Measurements from ENCODE around the gene BARX1.
"Not testable (repeated sequence)": the region's sequence is repeated elsewhere in the genome, so short reads cannot be mapped to it uniquely, and the experiment has no call there.

Gene BARX1

DNA sequence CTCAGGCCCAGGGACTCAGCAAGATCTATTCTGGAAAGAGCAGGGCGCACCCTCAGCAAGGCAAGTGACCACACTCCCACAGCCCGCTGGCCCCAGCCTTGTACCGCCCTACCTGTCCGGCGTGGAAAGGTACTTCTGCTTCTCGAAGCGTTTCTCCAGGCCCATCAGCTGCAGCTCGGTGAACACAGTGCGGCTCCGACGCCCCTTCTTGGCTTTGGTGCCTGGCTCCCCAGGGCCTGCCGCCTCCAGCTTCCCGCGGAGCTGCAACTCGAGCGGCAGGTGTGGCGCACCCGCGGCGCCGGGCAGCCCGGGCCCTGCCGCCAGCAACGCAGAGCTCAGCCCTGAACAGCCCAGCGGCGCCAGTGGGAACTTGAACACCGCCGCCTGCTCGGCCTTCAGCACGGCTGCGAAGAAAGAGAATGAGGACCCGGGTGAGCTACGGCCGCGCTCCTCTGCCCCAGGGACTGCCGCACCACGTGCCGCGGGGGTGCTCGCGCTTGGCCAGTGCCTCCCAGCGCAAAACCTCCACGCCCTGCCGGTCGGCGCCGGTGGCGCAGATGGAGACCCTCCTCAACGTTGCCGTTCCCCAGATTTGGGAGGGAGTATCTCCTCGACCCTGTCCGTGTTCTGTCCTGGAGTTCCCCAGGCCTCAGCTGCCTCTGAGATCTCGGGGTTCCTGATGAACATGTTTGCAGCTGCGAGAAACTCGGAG lies 2.2 kb downstream of the BARX1 start:
- DNase-seq (ENCODE audit: insufficient read length, low spot score) (no peak), FAIRE-seq (no peak)

GRCh38 chr9:93952119-93952783 lies 2.9 kb downstream of the BARX1 start:
- FAIRE-seq (no peak), DNase-seq (ENCODE audit: insufficient read length, low spot score) (no peak)

GRCh38 chr9:93951655-93952118 lies 3.5 kb downstream of the BARX1 start:
- DNase-seq (ENCODE audit: insufficient read length, low spot score) (no peak), FAIRE-seq (no peak)

DNA sequence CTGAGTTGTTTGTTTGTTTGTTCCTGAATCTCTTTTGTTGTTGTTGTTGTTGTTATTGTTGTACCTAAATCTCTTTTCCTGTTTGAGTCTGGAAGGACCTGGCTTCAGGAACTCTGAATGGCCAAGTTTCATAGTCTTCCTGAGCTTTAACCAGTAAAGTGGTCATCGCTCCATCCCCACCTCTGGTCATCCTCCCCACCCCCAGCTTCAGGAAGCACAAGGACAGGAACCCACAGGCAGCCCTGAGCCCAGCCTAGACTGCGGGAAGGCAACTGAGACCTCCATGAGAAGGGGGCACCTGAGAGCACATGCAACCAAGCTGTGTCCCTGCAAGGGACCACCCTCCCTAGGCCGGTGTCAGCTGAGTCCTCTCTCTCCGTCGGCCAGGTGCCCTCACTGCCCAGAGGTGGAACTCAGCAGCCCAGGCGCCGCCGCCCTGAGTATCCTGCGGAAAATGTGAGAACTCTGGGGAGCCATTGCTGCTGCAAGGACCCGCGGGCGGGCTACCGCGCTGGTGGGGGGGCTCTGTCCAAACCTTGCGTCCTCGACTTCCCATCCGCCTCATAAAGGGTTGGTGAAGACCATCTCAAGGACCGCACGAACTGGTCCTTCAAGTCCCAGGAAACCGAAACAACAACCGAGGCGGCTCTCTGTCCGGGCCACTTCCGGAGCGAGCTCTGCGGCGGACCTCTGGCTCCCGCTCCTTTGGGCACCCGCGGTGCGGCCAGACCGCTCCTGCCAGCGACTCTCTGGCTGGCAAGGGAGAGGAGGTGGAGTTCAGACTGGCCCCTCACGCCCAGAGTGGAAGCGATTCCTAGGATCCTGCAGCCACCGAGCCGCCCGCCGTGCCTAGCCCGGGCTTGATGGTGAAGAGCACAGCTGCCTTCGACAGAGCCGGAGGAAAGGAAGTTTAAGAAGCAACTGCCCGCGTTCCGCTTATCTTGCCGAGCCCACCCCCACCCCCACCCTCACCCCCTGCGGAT lies 4.2 kb downstream of the BARX1 start:
- FAIRE-seq, result no peak
- DNase-seq (ENCODE audit: insufficient read length, low spot score), result no peak

- FAIRE-seq, result no peak
- DNase-seq (ENCODE audit: insufficient read length, low spot score), result peak; percentile 63
Measured at GRCh38 chr9:93949694-93950449, 5.3 kb downstream of the BARX1 start.

- FAIRE-seq (no peak), DNase-seq (ENCODE audit: insufficient read length, low spot score) (no peak)
Measured at GRCh38 chr9:93949073-93949693, 6.0 kb downstream of the BARX1 start.

DNA sequence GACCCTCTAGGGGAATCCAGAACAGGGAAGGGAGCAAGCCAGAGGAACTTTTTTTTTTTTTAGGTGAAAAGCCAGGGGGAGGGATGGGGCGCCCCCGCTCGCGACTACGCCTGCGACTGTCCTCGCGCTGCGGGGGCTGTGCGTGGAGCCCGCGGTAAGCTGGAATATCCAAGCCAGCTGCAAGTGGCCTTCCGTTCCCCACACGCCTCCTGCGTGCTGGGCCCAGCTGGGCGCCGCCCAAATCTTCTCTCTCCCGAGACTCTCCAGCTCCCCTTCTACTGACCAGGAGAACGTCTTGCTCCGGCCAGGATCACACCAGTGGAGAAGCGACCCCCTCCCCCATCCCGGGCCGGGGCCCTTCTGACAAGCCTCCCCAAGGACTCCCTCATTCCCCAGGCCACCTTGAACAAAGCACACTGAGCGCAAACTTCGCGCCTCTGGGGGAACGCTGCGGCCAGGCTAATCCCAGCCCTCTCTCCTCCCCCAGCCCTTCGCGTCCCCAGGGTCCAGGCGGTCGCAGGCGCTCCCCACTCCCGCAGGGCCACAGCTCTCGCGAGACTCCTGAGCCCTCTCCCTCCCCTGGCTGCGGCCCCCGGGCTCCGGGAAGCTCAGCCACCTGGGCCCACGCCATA lies 6.6 kb downstream of the BARX1 start:
- FAIRE-seq (no peak), DNase-seq (ENCODE audit: insufficient read length, low spot score) (no peak)

GRCh38 chr9:93947409-93948070 lies 7.6 kb downstream of the BARX1 start:
- FAIRE-seq (no peak), DNase-seq (ENCODE audit: insufficient read length, low spot score) (no peak)

DNA sequence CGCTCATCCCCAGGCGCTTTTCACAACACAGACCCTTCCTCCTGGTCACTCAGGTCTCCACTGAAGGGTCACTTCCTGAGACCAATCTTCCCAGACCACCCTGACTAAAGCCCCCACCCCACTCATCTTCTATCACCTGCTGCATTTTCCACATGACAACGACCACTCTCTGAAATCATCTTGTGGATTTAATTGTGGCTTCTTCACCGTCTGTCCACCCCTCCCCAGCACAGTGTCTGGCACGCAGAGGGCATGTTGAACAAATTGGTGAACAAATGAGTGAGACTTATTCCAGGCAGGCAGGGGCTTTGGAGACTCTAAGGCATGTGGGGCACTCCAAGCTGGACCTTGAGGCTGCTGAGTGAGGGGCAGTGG lies 8.8 kb downstream of the BARX1 start:
- DNase-seq (ENCODE audit: insufficient read length, low spot score) (no peak), FAIRE-seq (no peak)

GRCh38 chr9:93945400-93946337 lies 9.5 kb downstream of the BARX1 start:
- no peak for FAIRE-seq
- no peak for DNase-seq (ENCODE audit: insufficient read length, low spot score)

GRCh38 chr9:93944011-93944410 lies 11.1 kb downstream of the BARX1 start:
- FAIRE-seq (no peak), DNase-seq (ENCODE audit: insufficient read length, low spot score) (no peak)

- DNase-seq (ENCODE audit: insufficient read length, low spot score) (no peak), FAIRE-seq (no peak)
Measured at GRCh38 chr9:93942161-93942560, 13.0 kb downstream of the BARX1 start.

DNA sequence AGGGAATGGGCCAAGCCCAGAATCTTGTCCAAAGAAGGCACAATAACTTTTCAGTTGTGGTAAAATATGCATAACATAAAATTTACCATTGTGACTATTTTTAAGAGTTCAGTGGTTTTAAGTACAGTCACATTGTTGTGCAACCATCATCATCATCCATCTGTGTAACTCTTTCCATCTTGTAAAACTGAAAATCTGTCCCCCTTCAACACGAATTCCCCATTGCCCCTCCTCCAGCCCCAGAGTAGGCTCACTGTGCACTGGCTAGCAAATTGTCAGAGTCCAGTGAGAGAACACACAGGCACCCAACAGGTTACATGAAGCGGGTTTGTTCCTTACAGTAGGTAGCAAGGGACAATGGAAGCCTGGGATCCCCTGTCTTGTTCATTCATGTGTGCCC lies 13.7 kb downstream of the BARX1 start:
- no peak for DNase-seq (ENCODE audit: insufficient read length, low spot score)
- FAIRE-seq, result no peak

DNA sequence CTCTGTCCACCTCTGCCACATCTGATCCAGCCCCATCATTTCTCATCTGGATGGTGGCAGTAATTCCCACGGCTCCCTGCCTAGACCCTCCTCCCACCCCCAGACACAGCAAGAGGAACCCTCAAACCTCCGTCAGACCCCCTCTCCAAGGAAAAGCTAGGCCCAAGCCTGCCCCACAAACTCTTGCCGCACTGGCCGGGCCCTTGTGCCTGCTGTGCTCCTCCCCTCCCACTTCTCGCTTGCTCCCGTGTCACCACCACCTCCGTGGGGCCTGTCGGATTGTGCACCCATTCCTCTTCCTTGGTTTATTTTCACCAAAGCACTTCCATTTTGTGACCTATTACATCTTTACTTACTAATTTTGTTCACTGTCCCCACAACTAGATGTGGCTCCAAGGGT lies 14.2 kb downstream of the BARX1 start:
- FAIRE-seq (no peak), DNase-seq (ENCODE audit: insufficient read length, low spot score) (no peak)

- not testable (repeated sequence) for FAIRE-seq; DNase-seq (ENCODE audit: insufficient read length, low spot score)
Measured at GRCh38 chr9:93939589-93939988, 15.6 kb downstream of the BARX1 start.

GRCh38 chr9:93937193-93937592 lies 18.0 kb downstream of the BARX1 start:
- no peak for FAIRE-seq

GRCh38 chr9:93931905-93932304 lies 23.2 kb downstream of the BARX1 start:
- DNase-seq (ENCODE audit: insufficient read length, low spot score) (no peak), FAIRE-seq (no peak)

More at GRCh38 chr9:93937193-93937592, 18.0 kb downstream of the BARX1 start:
- no peak for DNase-seq (ENCODE audit: insufficient read length, low spot score)

DNA sequence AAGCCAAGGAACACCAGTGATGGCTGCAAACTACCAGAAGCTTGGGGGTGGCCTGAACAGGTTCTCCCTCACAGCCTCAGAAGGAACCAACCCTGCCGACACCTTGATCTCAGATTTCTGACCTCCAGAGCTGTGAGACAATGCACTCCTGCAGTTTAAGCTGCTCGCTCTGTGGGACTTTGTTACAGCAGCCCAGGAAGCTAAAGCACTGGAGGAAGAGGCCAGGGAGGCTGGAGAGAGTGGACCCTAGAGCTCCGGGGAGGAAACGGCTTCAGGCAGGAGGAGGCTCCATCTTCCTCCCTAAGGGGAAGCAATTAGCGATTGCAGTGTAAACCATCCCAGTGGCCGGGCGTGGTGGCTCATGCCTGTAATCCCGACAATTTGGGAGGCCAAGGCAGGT lies 25.1 kb downstream of the BARX1 start:
- DNase-seq (ENCODE audit: insufficient read length, low spot score) (no peak), FAIRE-seq (no peak)
